GM21619 (cell line): ENCODE data around the gene DDX52.
"Not testable (repeated sequence)": the region's sequence is repeated elsewhere in the genome, so short reads cannot be mapped to it uniquely, and the experiment has no call there.

ENCODE experiments used
- ATAC-seq: cut with Tn5 transposase; IDR thresholded peaks from one replicate; pipeline ENCODE4 v1.9.1; 2021; ENCODE audit not compliant: unreplicated experiment

Gene DDX52

DNA sequence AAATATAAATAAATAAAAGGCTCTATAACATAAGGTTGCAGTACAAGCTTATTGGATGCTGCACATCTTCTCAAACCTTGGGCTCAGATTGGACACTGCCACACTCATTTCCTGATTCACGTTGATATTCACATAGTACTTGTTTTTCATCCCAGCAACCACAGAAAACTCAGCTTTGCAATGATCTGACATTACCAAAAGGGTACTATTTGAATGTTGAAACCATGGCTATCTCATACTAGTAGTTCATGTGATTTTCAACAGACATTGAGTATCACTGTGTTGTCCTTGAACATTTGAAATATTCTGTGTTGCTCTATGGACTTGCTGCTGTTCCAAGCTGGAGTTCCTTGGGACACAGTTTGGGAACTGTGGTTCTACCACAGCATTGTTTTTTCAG is 14.0 kb upstream of the DDX52 start:
- ATAC-seq = no peak

DNA sequence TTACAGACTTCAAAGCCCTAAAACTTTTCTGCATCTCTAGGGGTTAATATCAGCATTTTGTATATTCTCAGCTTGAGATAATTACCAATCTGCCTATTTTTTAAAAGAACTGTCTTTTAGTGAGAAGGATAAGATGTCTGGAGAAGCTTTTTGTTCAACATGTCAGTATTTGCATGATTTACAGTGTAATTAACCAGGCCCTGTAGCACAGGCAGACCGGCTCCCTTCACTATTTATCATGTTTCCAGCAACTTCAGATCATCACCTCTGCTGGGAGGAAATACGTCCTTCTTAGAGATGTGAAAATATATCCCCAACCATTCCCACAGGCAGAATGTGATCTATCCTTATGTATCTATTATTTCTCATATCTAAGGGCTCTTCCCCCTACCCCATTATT is 8.6 kb upstream of the DDX52 start:
- ATAC-seq = no peak

DNA sequence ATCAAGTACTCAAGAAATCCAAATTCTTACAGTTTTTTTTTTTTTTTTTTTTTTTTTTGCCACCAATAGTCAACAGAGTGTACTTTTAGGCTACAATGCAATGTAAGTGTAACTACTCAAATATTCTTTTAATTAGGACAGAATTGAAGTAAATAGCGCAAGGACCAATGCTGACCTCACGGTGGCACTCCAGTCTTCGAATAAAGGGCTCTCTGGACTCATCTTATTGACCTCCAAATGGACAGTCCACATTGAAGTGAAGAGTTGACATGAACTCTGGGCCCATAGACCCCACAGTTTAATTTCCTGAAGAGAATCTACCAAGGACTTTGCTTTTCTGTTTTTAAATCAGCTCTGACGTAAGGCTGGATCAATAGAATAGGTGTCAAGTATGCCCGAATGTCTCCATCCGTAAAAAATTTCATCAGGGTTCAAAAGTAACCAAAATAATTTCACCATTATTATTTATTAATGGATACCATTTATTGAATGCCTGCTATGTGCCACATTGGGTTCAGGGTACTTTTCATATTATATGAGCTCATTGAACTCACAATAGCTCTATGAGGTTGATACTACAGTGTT is 7.3 kb upstream of the DDX52 start:
- no peak for ATAC-seq

DNA sequence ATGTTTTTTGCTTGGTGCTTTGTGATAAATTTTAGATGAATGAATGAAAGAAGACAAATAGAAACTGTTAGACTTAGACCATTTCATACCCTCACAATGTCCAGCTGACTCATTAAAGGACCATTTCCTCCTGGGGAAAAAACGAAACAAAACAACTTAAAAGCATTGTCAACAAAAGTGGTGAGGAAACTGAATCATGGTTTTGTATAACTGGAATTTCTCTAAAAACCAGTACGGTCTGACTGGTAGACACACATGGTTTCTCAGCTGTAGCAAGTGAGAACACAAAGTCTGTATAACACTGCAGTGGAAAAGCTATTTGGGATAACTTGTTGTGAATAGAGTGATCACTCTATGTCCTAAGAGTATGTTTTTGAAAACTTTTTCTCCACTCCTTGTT is 5.3 kb upstream of the DDX52 start:
- no peak for ATAC-seq

DNA sequence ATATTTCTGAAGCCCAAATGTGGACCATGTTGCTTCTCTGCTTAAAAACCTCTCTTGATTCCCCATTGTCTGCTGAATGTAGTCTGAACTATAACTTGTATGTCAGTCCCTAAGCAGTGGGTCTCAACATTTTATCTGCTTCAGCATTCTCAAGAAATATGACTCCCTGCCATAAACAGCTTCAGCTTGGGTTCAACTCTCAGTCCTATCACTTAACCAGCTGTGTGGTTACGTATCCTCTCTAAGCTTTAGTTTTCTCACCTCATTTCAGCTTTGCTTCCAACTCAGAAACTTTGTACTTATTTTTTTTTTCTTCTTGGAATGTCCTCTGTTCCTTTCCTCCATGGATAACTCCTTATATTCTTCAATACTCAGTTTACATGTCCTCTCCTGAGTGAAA is 4.6 kb upstream of the DDX52 start:
- ATAC-seq = no peak

DNA sequence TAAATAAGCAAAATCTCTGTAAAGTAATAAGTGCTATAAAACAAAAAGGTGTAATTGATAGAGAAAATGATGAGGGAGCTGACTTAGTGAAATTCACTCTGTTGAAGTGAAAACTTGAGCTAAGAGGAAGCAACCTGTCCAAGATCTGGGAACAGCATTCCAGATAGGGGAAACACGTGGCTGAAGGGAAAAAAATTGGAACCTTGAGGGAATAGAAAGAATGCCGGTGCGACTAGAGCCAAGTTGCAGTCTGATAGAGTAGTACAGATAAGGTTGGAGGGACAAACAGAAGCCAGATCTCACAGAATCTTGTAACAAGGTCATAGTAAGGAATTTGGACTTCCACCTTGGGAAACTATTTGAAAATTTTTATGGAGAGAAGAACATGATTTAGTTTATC is 623 bp upstream of the DDX52 start:
- no peak for ATAC-seq

DNA sequence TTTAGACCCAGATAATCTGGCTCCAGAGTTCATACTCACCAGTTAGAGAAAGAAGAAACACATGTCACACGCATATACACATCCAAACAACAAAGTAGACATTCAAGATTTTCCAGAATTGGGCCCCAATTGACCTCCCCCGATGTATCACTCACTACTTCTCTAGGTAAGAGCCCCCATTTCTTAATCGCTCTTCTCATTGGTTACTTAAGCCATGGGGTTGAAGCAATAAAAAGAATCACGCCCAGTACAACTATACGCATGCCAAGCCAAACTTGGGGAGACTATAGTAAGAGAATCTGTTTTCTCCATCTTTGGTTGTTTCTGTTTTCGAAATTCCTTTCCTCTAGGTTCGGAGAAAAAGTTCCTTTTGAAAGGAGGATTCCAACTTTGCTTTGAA is 565 bp downstream of the DDX52 start:
- ATAC-seq = no peak

DNA sequence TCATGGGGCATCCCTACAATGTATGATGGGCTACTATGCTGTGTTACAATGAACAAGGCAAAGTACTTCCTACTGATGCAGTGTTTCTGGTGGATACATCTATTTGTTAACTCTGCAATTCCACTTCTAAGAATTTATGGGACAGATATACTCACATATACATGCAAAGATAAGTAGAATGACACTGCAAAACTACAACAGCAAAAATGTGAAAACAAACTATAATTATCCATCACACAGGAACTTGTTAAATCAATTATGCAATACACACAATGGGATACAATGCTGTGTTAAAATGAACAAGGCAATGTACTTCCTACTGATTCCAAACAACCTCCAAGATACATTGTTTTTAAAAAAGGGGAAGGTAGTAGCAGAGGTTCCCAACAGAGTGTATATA is 3.2 kb downstream of the DDX52 start:
- no peak for ATAC-seq

DNA sequence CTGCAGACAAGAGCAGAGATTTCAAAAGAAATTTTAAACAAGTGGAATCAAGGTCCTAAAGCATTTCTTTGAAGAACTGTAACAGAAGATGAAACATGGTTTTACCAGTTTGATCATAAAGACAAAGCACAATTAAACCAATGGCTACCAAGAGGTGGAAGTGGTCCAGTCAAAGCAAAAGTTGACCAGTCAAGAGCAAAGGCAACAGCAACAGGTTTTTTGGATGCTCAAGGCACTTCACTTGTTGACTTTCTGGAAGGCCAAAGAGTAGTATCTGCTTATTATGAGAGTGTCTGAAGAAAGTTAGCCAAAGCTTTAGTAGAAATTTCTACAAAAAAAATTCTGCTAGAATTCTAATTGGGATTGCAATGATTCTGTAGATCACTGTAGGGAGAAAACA is 5.3 kb downstream of the DDX52 start:
- ATAC-seq = no peak

DNA sequence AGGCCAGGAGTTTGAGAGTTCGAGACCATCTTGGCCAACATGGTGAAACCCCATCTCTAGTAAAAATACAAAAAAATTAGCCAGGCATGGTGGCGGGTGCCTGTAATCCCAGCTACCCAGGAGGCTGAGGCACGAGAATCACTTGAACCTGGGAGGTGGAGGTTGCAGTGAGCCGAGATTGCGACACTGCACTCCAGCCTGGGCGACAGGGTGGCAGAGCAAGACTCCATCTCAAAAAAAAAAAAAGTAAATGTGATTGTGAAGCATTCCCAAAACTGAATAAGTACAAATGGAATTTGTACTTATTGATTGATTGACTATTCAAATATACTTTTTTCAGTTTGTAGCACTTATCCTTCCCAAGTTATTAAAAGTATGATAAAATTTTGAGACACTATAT is 26.8 kb downstream of the DDX52 start:
- ATAC-seq = not testable (repeated sequence)

DNA sequence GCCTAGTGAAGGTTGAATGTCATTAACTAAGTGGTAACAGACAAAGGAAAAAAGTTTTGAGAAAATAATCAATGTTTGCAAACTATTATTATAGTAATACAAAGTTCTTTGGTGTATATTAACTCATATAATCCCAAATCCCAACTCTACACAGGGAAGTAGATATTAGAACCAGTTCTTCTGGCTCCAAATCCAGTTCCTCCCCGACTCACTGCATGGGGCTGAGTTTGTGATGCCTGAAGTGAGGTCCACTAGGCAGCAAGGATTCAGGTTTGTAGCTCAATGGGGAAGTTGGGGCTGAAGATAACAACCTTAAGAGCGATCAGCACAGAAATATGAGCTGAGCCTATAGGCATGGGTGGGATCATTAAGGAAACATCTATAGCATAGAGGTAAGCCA is 28.4 kb downstream of the DDX52 start:
- ATAC-seq = no peak

DNA sequence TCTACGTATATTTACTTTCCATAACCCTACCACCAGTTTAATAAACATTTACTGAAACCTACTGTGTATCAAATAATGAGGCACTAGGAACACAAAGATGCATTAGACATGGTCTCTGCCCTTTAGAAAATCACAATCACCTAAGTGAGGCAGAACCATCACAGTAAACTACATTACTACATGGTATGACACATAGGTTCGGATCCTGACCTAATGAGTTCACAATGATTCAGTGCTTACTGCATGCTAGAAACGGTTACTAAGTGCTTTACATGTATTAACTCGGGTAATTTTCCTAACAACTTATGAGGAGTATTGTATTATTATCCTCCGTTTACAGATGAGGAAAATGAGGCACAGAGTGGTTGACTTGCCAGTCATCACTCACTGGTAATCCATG is 28.9 kb downstream of the DDX52 start:
- no peak for ATAC-seq

DNA sequence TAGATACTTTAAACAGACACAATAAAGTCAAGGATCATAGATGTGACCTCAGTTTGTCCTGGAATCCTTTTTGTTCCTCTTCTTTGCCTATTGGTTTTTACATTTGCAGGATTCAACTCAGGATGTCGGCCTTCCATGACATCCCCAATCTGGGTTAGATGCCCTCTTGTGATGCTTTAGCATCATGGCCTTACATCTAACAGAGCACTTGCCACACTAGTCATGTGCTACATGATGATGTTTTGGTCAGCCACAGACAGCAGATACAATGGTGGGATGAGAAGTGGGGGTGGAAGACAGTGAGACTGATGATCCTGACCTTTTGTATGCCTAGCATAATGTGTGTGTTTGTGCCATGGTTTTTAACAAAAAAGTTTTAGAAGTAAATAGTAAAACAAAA is 32.3 kb downstream of the DDX52 start:
- ATAC-seq = no peak

DNA sequence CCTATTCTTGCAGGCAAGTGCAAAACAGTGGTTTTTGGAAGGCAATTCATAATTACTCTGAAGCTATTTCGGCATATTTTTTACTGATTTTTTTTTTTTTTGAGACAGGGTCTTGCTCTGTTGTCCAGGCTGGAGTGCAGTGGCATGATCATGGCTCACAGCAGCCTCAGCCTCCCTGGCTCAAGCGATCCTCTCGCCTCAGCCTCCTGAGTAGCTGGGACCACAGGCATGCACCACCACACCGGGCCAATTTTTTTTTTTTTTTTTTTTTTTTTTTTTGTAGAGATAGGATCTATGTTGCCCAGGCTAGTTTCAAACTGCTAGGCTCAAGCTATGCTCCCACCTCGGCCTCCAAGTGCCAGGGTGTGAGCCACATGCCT is 33.2 kb downstream of the DDX52 start:
- not testable (repeated sequence) for ATAC-seq

DNA sequence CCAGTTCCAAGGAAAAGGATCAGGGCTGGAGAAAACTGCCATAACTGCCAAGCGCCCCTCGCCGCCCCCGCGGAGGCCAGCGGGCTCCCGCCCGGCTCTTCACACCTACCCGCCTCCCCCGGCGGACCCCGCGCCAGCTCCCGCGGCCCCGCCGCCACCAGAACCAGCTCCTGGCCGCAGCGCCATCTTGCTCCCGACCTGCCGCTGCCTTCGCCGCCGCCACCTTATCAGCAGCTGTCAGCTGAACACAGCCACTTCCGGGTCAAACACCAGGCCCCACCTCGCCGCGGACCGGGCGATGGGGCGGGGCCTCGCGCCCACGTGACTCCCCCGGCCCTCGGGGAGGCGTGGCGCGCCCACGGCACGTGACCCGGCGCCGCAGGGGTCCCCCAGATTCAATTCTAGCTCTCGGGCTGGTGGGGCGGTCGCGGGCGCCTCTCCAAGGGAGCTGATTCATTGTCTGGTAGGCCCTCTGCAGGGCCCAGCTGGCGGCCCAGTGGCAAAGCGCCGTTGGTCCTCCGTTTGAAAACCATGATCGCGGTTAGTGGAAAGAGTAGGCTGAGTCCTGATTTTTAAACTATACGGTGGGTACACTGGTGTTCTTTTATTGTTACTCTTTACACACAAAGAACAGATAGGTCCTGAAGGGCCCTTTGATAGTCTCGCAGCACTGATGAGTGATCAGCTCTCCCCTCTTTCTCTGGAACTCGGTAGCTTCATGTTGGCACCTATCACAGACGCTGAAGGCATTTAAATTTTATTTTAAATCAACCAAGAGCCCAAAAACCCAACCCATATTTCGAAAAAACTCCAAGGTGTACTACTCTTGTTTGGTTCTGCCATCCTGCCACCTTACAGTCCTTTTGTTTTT is 33.8 kb downstream of the DDX52 start, which contains the start of gene SYNRG:
SYNRG (minus strand) TSS at position 249 of the 871 bp plus-strand sequence; CDS start at position 186, 63 bp downstream.
- ATAC-seq = peak; percentile 81

DNA sequence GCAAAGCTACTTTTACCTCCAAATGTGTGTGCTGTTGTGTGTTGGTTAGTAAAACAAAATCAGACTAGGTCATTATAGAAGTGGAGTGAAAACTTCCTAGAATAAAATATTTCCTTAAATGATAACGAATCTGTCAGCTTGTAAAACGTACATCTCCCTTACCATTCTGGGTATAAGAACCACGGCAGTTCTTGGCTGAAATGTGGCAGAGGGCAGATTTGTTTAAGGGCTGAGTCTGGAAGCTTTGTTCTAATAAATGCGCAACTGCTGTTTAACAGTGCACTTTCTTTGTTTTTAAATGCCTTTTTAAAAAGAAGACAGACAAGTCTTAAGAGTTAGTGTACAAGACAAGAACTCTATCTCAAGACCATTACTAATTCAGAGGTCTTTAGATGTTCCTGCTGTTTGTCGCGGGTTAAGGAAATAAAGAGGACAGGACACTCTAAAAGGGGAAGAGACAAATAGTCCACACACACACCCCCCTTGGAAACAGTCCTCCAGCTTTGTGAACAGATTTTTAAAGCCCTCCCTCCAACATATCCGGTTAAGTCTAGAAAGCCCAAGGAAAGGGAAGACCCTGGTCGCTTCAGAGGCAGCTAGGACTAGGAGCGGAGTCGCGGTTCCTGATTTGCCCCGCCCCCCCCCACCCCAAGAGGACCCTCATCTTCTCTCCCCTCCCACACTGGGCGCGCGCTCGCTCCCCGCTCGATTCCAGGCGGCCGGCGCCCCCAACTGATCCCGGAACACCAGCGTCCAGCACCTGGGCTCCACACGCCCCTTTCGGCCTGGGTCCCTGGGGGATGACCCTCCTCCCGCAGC is 34.7 kb downstream of the DDX52 start:
- no peak for ATAC-seq

DNA sequence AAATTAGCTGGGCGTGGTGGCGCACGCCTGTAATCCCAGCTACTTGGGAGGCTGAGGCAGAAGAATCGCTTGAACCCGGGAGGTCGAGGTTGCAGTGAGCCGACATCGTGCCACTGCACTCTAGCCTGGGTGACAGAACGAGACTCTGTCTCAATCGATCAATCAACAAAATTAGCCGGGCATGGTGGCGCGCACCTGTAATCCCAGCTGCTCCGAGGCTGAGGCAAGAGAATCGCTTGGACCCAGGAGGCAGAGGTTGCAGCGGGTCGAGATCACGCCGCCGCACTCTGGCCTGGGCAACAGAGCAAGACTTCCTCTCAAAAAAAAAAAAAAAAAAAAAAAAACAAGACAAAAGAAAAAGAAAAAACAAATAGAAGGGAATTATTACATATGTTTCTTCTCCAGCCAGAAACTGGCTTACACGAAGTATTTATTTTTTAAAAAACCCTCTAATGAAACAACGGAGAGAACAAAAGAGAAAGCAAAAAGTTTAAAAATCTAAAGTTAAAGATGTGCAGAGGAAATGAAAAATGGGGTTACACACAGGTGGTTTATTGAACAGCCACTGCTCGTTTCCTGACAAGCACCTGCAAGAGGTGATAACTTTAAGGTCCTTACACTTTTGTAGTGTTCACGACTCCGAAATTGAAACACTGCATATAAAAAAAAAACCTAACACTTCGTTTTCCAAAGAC is 35.5 kb downstream of the DDX52 start:
- ATAC-seq = no peak

DNA sequence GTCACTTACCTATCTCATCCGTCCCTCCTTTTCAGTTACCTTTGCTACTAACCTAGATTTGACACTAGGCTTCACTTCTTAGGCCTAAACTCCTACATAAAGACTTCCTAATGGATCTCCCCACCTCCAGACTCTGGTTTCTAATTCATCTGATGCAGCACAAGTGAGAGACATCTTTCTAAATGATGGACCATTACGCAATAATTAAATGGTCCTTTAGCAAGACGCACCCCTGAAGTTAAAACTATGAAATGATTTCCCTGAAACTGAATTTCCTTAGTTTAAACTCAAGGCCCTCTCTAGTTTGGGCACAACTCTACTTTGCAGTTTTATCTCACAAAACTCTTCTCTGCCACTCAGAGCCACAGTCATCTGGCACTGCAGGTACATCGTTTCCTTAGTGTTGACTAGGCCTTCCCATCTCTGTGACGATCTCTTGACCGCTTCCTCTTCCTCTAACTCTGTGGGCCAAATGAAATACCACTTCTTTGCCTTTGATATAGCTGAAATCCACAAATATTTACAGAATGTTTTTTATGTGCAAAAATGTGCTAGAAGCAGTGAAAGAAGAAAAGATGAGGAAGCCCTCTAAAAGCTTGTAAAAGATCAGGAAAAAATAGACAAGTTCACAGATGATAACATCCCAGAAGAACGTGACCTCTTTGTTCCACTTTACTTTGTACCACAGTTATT is 37.3 kb downstream of the DDX52 start:
- no peak for ATAC-seq

DNA sequence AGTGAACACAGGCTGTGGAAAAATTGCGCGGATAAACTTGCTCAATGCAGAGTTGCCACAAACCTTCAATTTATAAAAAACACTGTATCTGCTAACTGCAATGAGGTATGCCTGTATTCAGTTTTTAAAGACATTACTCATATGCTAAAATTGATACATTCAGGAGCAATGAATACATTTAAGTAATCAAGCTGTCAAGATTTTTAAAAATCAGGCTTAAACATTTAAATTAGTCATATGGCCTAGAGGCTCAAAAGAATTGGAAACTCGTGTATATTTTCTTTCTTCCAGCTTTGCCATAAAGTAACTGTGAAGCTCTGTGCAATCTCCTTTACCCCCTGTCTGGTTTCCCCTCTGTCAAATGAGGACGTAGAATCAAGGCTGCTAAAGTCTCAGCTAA is 38.2 kb downstream of the DDX52 start:
- no peak for ATAC-seq

DNA sequence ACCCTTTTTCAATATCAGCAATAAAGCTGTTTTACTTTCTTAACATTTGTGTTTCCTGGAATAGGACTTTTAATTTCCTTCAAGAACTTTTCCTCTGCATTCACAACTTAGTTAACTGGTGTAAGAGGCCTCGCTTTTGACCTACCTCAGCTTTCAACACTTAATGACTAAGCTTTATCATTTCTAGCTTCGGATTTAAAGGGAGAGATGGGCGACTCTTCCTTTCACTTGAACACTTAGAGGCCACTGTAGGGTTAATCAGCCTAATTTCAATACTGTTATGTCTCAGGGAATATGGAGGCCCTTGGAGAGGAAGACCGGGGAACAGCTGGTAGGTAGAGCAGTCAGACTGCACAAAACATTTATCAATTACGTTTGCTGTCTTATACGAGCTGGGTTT is 38.7 kb downstream of the DDX52 start:
- no peak for ATAC-seq

DNA sequence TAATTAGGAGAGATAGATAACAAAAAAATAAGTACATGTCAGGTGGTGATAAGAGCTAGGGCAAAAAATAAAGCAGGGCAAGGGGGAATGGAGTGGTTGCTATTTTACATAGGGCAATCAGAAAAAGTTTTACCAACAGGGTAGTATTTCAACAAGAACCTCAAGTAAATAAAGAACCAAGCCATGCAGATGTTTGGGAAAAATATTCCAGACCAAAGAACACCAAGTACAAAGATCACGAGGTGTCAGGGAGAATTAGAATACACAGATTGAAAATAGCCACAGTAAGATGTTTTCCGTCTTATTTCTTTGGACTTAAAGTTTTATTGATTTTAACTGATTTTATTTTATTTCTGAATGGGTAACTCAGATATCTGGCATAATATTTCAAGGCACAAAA is 45.1 kb downstream of the DDX52 start:
- ATAC-seq = no peak
